ENCODE data around the gene SPACA7.

DNA sequence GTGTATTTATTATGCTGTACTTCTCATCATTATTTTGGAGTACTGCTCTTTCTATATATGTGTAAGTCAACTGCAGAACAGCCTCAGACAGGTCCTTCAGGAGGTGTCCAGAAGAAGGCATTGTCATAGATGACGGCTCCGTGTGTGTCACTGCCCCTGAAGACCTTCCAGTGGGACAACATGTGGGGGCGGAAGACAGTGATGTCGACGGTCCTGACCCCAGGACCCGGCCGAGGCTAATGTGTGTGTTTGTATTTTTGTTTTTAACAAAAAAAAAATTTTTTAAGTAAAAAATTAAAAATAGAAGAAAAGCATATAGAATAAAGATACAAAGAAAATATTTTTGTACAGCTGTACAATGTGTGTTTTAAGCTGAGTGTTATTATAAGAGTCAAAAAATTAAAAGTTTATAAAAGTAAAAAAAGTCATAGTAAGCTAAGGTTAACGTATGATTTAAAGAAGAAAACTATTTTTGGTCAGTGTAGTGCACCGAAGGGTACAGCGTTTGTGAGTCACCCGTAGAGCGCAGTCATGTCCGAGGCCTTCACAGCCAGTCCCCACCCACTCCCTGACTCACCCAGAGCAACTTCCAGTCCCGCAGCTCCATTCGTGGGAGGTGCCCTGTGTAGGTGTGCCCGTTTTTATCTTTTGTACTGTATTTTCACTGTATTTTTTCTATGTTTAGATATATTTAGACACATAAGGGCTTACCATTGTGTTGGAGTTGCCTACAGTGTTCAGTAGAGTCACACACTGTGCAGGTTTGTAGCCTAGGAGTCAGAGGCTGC lies 42.2 kb upstream of the SPACA7 start:
- TF ChIP-seq, protein P1, sequence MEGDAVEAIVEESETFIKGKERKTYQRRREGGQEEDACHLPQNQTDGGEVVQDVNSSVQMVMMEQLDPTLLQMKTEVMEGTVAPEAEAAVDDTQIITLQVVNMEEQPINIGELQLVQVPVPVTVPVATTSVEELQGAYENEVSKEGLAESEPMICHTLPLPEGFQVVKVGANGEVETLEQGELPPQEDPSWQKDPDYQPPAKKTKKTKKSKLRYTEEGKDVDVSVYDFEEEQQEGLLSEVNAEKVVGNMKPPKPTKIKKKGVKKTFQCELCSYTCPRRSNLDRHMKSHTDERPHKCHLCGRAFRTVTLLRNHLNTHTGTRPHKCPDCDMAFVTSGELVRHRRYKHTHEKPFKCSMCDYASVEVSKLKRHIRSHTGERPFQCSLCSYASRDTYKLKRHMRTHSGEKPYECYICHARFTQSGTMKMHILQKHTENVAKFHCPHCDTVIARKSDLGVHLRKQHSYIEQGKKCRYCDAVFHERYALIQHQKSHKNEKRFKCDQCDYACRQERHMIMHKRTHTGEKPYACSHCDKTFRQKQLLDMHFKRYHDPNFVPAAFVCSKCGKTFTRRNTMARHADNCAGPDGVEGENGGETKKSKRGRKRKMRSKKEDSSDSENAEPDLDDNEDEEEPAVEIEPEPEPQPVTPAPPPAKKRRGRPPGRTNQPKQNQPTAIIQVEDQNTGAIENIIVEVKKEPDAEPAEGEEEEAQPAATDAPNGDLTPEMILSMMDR (IDR thresholded peaks at IDR 0.05; ENCODE audit: insufficient read depth, low read length, poor library complexity, severe bottlenecking), result no peak
- TF ChIP-seq EZH2phosphoT487 (conservative IDR thresholded peaks at IDR 0.05; ENCODE audit: low read length), result no peak

All from SU-DHL-6 (cell line).